HG03108 (cell line): Measurements from ENCODE around the gene CHCHD4.
"Not testable (repeated sequence)": the region's sequence is repeated elsewhere in the genome, so short reads cannot be mapped to it uniquely, and the experiment has no call there.

ENCODE experiments used
- ATAC-seq: cut with Tn5 transposase; IDR thresholded peaks from one replicate; pipeline ENCODE4 v1.9.1; 2021; ENCODE audit warnings: moderate library complexity; ENCODE audit not compliant: unreplicated experiment

CHCHD4 gene

GRCh38 chr3:14077310-14077709 is 47.4 kb downstream of the CHCHD4 start:
- ATAC-seq: no peak

- ATAC-seq: not testable (repeated sequence)
These were observed 49.4 kb downstream of the CHCHD4 start for GRCh38 chr3:14075233-14075632.

GRCh38 chr3:14064910-14065309 is 59.8 kb downstream of the CHCHD4 start:
- ATAC-seq: no peak

GRCh38 chr3:14063152-14063551 is 61.5 kb downstream of the CHCHD4 start:
- ATAC-seq: no peak
